ENCODE data around the gene CCDC88A.
"Not testable (repeated sequence)": the region's sequence is repeated elsewhere in the genome, so short reads cannot be mapped to it uniquely, and the experiment has no call there.

Gene CCDC88A

DNA sequence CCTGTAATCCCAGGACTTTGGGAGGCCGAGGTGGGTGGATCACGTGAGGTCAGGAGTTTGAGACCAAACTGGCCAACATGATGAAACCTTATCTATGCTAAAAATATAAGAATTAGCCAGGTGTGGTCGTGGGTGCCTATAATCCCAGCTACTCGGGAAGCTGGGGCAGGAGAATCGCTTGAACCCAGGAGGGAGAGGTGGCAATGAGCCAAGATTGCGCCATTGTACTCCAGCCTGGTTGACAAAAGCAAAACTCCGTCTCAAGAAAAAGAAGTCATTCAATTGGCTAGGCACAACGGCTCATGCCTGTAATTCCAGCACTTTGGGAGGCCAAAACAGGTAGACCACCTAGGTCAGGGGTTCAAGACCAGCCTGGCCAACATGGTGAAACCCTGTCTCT is 178.1 kb downstream of the CCDC88A start:
- not testable (repeated sequence) for H3K27me3 ChIP-seq (ENCODE audit: control insufficient read depth, insufficient read depth, low read length); H3K36me3 ChIP-seq (ENCODE audit: control insufficient read depth, insufficient read depth, low read length); H3K9ac ChIP-seq (ENCODE audit: low read depth, low read length); H3K4me3 ChIP-seq (ENCODE audit: low read depth, low read length); H3K4me1 ChIP-seq (ENCODE audit: control insufficient read depth, insufficient read depth, low read length); H3K9me3 ChIP-seq (ENCODE audit: control insufficient read depth, insufficient read depth, low read length)

DNA sequence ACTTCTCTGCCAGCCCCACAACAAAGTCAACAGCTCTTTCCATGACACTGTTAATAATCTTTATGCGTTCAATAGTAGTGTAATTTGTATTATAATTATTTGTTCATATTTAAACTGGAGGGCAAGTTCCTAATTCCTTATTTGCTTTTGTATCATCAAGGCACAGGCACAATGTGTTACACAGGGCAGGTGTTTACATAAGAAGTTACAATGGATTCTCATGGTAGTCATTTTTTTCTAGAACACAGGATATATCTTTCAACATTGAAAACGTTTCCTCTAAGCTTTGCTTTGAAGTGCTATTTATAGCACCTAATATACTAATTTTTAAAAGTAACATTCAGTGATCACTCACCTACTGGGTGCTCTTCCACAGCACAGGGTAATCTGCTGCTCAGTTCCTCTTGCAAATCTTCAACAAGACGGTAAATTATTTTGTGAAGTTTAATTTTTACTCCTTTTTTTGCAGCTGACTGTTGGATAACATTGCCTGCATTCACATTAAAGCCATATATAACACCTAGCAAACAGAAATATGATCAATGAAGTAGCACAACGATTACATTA is 179.9 kb downstream of the CCDC88A start:
- H3K36me3 ChIP-seq (ENCODE audit: control insufficient read depth, insufficient read depth, low read length), result peaks cover 7% of the 10 kb centered on the region
- H3K9me3 ChIP-seq (ENCODE audit: control insufficient read depth, insufficient read depth, low read length), result no peaks in the 10 kb centered on the region
- no peaks in the 10 kb centered on the region for H3K27me3 ChIP-seq (ENCODE audit: control insufficient read depth, insufficient read depth, low read length)
- H3K9ac ChIP-seq (ENCODE audit: low read depth, low read length), result no peak overlapping the region
- H3K4me1 ChIP-seq (ENCODE audit: control insufficient read depth, insufficient read depth, low read length), result no peaks in the 10 kb centered on the region
- no peak overlapping the region for H3K4me3 ChIP-seq (ENCODE audit: low read depth, low read length)

Measured in iPS-15b (cell line).